GM21381 (cell line): Measurements from ENCODE around the gene SNED1.

Source experiments
- ATAC-seq: cut with Tn5 transposase; IDR thresholded peaks from one replicate; pipeline ENCODE4 v1.9.1; 2021; ENCODE audit warnings: mild to moderate bottlenecking, moderate library complexity; ENCODE audit not compliant: unreplicated experiment

SNED1 gene

DNA sequence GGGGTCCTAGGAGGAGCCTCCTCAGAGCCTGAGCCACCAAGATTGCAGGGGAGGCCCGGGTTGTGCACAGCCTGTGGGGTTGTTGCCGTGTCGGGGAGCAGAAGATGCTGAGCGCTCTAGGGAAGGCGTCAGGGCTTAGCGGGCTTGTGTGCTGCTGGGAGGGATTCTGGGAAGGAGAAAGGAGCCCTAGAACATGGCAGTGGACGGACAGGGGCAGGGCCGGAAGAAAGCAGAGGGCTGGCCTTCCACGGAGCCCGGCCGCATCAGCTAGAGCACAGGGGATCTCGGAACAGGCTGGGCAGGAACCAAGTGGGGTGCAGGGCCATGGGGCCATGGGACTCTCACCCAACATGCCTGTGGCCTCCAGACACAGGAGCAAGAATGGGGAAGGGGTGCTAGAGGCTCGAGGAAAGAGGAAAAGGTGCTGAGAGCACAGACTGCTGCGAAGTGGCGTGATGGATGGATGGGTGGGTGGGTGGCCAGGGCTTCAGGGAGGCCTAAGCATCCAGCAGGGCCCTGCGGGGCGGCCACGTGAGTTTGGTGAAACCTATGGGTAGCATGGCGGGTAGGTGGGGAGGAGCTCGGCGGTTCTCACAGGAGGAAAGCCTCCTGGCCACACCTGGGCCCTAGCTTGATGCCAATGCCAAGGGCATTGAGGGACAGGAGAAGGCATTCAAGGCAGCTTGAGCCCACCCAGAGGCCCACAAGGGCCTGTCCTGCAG is 67.9 kb downstream of the SNED1 start:
- no peak for ATAC-seq

GRCh38 chr2:241066893-241067341 is 68.5 kb downstream of the SNED1 start:
- ATAC-seq: no peak

DNA sequence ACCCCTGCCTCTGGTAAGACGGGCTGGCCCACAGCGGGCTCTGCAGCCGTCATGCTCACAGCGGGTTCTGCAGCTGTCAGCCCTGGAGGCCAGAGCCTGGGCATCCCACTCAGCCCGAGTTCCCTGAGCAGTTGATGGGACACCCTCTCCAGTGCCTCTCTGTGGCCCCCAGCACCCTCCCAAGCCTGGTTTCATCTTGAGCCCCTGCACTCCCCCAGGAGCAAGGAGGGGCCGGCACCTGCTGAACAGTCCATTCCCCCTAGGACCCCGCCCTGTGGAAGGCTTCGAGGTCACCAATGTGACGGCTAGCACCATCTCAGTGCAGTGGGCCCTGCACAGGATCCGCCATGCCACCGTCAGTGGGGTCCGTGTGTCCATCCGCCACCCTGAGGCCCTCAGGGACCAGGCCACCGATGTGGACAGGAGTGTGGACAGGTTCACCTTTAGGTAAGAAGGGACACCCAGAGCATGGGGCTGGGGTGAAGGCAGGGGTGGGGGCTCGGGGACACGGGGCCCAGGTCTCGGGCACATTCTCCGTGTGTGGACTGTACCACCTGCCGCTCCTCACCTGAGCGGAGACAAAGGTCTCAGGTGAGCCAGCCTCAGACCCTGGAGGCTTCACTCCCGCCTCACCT is 69.2 kb downstream of the SNED1 start:
- ATAC-seq: no peak

DNA sequence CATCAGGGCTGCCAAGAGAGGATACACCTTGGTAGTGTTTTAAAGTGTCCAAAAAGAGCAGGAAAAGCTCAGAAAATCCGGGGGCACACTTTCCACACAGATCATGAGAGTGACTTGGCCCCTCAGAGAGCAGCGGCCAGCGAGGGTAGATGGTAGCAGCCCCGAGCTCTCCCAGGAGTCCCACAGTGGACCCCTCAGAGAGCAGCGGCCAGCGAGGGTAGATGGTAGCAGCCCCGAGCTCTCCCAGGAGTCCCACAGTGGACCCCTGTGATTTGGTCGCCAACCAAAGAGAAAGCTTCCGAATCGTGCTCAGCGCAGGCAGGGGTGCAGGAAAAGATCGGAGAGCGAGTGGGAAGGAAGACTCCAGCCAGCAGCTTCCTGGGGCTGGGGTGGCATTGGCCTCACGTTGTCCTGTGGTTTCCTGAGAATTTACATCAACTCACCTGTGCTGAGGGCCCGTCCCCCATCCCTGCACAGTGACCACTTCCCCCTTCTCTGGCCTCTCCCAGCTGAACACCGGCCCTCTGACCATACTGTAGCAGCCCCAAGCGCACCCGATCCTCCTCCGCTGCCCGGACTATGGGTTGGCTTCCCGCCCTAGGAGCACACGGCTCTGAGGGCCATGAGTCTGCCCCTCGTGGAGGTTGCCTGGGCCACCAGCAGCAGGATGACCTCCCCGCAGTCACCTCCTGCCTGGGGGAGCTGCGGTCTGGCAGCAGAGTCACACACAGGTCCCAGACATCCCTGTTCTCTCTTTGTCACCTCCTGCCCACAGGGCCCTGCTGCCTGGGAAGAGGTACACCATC is 69.9 kb downstream of the SNED1 start:
- ATAC-seq: no peak

DNA sequence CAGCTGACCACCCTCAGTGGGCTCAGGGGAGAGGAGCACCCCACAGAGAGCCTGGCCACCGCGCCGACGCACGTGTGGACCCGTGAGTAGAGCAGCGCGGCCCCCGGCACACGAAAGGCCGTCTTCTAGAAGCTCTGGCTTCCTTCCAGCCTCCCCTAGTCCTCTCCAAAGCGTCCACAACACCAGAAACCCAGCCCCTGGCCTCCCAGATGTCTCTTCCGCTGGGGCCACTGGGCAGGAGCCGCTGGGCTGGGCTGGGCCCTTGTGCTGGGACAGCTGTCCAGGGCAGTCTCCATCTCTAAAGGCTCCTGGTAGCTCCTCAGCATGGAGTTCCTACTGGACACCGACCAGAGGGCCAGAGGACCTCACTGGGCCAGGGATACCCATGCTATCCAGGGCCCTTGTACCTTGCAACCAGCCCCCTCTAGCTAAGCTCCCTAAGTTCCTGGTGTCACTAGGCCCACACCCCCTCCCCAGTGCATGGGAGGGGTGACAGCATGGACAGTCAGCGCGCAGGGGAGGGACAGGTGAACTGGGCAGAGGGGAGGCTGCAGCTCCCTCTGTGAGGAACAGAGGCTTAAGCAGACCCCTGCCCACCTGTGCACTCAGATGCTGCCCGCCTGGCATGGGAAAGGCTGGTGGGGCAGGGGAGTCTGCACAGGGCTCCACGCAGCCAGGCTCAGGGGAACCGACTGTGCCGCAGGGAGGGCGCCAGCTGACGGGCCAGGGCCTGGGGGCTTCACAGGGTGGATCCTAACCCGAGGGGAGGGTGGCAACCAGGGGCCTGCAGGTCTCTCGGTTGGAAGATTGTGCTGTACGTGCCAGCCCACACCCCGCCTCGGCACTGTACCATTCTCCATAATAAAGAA is 70.8 kb downstream of the SNED1 start:
- no peak for ATAC-seq

DNA sequence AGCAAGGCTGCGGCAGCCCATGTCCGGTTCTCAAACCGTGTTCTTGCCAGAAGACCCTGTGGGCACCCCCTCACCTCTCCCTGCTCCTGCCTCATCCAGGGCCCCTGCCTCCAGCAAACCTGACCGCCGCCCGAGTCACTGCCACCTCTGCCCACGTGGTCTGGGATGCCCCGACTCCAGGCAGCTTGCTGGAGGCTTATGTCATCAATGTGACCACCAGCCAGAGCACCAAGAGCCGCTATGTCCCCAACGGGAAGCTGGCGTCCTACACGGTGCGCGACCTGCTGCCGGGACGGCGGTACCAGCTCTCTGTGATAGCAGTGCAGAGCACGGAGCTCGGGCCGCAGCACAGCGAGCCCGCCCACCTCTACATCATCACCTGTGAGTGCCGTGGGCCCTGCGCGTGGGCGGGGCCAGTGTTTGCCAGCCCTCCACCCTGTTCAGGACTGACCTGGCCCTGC is 71.4 kb downstream of the SNED1 start:
- no peak for ATAC-seq

- no peak for ATAC-seq
Observed at GRCh38 chr2:241070361-241070760, 71.9 kb downstream of the SNED1 start.

GRCh38 chr2:241070811-241071676 is 72.6 kb downstream of the SNED1 start:
- no peak for ATAC-seq

GRCh38 chr2:241071677-241072111 is 73.3 kb downstream of the SNED1 start:
- ATAC-seq: no peak

GRCh38 chr2:241072151-241072550 is 73.7 kb downstream of the SNED1 start:
- ATAC-seq: no peak

- no peak for ATAC-seq
Observed at GRCh38 chr2:241072553-241073165, 74.2 kb downstream of the SNED1 start.

- no peak for ATAC-seq
Observed at GRCh38 chr2:241073166-241074064, 75.0 kb downstream of the SNED1 start.

DNA sequence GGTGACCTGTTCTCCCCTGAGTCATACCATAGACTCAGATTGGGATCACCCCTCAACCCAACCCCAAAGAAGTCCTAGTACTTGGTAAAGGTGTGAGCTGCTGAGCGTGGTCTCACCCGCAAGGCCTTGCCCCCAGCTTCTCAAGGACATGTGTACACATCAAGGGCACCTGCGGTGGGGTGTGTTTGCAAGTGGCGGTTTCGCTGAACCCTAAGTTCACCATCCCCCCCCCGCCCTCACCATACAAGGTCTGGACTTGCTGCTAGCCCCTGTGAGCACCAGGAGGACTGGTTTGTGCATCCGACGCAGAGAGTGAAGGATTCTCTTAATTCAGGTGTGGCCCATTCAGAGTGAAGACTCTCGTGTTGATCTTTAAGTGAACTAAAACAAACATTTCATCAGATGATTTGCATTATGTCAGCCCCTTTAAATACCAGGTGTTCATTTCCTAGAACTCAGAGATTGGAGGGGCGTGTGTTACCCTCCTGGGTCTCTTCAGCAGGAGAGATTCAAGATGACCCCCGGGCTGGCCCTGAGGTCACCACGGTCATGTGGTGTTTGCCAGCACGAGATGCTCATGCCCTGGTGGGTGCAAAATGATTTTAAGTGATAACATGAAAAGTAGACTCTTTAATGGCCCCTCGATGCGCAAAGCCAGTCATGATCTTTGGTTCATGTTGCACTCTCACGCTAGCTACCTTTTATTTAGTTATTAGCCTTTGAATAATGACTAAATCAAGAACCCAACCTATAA is 75.8 kb downstream of the SNED1 start:
- no peak for ATAC-seq

GRCh38 chr2:241074901-241075540 is 76.6 kb downstream of the SNED1 start:
- no peak for ATAC-seq

DNA sequence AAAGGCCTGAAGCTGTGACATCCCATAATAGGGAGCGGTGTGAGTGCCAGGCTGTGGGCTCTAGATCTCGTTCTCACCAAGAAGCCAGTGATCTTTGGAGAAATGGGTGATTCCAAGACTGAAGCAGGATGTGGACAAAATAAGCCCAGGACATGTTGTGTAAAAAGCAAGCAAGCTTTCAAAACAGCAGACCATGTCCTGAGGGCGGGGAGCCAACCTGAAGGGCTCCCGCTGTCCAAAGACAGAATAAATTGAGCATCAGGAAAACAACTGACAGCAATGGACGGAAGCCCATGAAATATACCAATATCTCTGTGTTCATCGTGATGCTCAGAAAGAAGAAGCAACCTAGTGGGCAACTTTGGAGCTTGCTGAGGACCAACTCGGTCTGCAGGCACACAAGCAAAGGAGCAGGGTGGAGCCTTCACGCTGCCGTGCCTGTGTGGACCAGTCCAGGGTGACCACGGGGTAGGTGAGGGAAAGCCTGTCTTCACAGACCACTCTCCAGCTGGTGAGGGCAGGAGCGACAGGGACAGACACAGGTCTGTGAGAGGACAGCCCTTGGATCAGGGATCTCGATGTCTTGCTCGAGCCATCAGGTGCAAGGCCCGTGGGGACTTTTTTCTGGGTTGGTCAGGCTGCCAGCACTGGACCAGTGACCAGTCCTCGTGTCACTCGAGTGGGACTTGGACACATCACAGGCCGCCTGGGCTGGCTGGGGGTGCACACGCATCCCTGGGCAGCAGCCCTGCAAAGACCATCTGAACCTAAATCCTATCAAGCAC is 82.2 kb downstream of the SNED1 start:
- ATAC-seq: no peak

DNA sequence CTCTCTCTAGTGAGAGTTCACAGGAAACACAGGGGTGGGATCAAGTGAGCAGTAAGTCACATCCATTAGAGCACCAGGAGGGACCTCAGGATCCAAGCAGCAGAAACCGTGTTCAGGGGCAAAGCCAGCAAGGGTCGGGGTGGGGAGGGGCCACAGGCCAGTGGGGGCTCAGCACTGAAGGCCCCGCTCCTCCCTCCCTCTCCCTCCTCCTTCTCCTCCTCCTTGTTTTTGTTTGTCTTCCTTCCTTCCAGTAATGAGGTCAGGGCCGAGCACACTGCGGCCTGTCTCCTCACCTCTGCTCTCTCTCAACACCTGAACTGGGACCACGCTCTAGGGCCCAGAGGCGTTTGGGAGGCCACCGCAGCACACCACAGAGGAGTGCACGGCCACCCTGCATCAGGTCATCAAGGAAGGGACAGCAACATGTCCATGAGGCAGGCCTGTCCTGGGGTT is 82.8 kb downstream of the SNED1 start:
- no peak for ATAC-seq
